HCEC 1CT (cell line): ENCODE results near the gene RGS13.

Experiments used
- DNase-seq: peaks from one replicate; pipeline ENCODE4 v3.0.0-alpha.2; 2017

The RGS13 gene, protein sequence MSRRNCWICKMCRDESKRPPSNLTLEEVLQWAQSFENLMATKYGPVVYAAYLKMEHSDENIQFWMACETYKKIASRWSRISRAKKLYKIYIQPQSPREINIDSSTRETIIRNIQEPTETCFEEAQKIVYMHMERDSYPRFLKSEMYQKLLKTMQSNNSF

DNA sequence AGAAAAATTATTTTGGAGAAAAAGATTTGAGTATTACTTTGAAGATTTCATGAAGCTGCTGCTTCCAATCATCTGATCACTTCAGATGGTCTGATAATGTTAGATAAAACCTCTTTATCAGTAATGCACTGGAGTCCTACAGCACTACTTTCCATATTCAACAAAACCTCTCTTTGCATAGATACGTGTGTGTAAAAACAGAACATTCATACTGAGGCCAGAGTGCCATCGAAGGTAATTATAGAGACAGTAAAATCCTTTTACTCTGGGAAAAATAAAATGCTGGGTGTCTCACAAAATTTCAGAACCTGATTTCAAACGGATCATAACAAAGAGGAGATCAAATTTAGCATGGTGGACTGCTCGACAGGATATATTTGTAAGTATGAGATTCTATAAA lies at the start of gene RGS13:
Gene RGS13 (plus strand): TSS at position 209 of the 400 bp plus-strand sequence. CDS start 8,188 bp downstream, outside the sequence.
- no peak for DNase-seq

DNA sequence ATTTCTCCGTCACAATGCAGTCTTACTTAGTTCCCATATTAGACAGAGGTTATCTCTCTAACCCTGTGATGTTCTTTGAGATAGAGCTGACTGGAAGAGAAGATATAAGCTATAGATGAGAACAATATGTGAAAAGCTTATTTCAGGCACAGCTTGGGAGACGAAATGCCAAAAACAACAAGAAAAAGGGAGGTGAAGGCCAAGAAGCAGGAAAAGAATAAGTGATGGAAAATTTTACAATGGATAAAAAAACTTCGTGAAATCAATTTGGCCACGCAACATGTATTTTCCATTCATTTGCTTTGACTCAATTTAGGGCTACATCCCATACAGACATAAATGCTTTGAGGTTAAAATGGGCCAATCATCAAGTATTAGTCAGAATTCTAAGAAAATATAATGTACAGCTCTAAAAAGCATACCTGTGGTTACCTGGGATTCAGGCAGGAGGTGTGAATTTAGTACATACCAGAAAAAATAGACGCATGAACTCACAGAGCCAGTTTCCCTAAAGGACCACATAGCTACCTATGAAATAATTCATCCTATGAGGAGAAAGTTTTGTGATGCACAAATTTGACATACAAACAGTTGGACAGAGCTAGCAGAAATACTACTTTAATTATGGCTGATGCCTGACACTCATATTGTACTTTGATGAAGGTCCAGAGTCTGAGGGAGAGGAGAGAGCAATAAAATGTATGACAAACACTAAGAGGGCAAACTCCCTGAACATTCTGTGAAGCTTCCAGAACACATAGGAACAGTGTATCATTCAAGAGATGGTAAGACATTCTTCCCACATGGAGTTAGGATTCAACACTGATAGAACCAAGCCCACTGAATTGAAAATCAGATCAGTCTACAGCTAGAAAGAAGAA lies 48.3 kb upstream of the RGS13 start:
- DNase-seq: no peak

DNA sequence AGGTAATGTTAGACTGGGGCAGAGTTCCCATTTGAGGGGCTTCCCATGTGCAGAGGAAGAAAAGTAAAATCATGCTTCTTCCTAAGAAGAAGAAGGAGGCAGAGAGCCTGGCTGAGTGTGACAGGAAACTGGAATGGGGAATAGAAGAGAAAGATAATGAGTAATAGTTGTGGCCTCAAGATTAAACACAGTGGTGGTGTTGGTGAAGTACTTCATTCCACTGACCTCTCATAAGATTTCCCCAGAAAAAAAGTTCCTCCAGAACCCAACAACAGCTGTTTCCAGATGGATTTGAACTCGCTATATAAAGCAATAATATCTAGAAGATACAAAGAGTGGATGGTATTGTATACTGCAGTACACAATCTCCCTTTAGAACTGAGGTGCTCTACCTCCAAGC lies 47.4 kb upstream of the RGS13 start:
- peak; percentile 81 for DNase-seq

DNA sequence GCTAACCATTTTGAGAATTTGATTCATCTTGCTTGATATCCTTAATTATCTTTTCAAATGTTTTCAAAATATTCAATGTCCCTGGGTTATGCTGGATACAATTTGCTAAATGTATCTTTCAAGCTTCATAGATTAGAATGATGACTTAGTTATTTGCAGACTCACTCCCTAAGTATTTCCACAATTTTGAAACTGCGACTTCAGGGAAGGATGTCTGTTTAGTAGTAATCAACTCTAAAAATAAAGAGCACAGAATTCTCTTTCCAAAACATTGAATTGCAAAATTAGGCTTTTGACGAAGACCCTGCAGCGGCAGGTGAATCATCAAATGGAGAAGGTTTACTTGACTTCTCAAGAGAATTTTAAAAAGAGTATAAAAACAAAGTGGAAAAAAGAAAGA lies 46.1 kb upstream of the RGS13 start:
- peak; percentile 68 for DNase-seq

DNA sequence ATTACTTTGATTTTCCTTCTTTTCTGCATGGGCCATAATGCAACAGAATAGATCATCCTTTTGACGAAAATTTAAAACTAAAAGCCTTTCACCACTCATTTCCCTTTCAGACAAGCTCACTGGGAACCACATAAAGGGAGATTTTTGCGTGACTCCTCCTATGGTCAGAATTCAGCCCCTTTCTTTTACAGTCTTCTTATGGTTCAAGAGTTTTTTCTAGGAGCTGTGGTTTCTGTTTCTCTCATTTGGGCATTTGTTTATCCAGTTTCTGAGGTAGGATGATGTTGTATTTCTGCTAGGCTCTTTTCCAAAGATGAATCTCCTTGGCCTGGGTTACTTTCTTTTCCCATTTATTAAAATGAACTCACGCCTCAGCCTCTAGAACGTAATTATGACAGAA lies 43.4 kb upstream of the RGS13 start:
- no peak for DNase-seq

DNA sequence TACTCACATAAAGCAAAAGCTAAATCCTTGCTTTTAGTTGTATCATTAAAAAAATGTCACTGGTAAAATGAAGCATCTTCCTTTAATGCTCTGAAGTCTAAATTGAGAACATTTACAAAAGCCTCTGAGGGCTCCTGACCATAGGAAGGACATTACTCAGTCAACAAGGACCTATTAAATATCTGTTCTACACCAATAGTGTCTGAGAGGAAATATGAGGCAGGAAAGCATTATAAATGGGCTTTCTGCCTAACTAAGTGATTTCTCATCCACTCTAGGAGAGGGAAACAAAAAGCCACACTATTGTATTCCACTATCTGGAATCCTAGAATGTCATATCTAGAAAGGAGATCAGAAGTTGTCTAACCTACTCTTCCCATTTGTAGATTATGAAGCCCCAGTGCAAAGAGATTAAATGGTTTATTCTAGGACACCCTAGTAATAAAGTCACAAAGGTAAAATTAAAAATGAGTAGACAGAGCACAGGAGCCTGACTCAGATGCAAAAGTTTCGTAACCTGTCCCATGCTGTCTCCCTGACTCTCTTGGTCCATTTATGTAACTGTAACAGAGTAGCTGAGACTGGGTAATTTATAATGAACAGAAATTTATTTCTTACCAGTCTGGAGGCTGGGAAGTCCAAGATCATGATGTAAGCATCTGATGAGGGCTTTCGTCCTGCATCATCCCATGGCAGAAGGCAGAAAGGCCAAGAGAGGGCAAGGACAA lies 42.8 kb upstream of the RGS13 start:
- DNase-seq: peak; percentile 39

DNA sequence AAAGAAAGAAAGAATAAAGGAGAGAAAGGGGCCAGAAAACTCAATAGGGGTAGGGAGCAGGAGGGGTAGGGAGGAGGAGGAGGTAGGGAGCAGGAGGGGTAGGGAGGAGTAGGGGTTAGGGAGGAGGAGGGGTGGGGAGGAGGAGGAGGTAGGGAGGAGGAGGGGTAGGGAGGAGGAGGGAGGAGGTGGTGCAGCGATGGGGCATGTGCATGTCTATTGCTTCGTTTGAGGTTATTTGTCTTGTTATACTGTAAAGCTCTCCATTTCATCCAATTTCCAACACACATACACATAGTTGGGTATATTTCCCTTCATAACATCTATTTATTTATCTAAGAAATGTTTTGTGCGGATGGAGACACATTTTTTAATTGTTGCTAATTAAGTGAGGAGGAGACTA lies 40.6 kb upstream of the RGS13 start:
- no peak for DNase-seq

DNA sequence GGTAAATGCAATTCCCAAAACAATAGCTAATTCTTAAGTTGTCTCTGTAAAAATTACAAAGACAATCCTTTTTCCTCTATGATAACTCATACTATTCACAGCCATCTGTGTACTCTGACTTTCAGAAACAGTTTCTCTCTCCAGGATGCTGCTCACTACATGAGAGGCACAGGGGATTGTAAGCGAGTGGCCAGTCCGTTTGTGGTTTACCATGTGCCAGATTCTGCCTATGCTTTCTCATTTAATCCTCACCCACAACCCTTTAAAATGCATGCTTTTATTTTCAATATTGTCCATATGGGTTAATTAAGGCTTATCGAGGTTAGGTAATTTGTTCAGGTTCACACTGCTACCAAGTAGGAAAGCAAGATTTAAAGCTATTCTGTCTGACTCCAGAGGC lies 37.4 kb upstream of the RGS13 start:
- no peak for DNase-seq

DNA sequence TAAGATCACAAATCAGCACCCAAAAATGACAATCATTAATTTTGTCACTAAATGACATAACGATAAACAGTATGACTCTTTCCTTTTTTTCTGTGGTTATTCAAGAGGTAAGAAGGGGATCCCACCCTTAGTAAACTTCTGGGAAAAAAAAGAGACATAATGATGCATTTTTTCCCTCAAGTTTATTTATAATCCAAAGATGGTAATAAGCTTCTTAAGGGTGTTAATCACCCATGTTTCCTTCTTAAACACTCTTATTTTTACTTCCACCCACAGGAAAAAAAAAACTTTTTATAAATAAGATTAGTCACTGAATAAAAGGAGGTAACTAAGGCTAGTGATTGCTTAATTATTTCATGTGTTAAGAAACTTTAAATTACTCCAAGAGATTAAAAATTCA lies 35.7 kb upstream of the RGS13 start:
- no peak for DNase-seq

DNA sequence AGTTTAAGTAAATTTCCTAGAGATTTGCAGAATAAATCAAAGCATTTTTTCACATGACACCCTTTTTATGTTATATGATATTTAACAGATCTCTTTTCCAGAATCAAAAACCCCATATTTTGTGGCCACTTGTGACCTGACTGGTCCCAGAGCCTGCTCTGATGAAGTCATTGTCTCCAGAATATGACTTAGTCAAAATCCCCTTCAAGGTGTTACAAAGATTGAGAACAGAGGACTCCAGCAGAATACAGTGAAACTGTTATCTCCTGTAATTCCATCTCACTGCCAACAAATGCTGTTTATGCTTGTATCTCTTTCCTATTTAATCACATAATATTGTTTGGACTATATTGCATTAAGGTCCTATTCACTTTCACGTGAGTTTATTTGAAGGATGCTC lies 34.8 kb upstream of the RGS13 start:
- DNase-seq: no peak

DNA sequence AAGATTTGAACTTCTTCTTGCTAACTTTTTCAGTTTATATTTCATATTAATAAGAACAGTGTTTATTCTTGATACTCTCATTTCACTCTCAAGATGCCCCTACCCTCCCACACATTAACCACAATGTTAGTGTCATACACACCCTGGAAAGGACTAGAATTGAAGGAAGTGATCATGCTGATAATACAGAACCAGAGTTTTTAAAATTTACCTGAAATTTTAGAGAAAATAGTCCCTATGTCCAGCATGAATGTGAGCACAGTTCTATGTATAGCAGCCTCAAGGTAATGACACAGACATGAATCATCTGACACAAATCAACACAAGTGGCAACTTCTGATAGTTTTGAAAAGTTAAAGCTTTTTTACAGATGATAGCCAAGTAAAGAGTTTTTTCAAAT lies 34.4 kb upstream of the RGS13 start:
- peak; percentile 52 for DNase-seq

DNA sequence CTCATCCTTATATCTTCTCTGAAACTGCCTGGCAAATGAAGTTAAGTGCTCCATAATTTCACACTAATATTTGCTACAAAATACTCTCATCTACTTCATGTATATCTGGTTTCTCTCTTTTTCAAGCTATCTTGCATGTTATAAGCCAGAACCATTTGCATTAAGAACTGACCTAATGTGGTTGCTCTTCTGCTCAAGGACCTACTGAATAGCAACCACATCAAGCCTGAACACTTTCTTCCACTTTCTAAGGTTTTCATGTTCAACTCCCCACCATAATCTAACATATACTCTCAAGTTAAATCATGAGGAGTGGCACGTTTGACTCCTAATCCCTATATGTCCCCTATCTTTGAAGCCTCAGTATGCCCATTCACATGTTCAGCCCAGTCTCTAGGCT lies 33.2 kb upstream of the RGS13 start:
- DNase-seq: no peak

DNA sequence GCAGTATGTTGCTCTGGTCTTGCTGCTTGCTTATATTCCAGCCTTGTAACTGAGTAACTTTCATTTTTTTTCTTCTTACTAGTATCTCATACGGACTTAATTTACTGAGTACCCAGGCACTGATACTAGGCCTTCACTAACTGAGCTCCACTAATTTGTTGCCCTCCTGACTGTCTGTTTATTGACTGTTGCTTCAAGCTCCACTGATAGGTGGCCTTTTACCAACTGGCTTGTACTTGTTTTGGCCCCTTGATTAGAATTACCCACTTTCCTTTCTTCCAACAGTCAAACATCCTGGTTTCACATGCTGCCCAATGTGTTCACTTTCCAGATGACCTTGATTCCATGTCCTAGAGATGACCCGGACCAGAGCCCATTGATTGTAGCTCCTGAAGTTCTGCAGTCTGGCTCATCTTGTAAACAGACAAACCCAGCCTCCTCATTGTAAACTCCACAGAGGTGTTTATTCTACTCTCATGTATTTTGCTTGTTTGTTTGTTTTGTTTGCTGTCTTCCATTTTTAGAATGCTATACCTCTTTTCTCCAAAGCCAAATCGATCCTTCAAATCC lies 32.6 kb upstream of the RGS13 start:
- DNase-seq: no peak

DNA sequence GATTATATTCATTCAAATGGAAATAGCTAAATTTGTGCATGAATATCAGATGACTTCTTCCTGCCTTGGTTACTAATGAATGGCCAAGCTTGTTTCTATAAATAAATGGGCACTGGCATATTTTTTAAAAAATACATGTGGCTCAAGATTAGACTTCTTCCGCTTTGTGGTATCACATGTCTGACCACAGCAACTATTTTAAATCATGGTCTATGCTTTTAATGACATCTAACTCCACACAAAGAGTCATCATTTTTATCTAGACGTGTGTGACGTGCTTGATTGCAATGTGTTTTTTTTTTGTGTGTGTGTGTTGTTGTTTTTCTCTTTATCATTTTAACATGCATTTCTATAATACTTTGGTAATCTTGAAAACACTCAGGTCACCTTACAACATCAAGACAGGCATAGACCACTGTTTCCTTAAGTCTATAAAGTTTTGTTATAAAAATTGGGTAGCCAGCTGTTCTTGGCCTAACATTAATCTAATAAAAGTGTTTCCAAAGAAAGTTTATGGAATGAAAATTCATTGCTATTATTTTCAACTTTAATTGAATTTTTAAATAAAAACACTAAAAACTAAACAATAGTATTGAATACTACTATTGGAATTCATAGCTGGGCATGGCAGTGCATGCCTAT lies 30.8 kb upstream of the RGS13 start:
- no peak for DNase-seq

DNA sequence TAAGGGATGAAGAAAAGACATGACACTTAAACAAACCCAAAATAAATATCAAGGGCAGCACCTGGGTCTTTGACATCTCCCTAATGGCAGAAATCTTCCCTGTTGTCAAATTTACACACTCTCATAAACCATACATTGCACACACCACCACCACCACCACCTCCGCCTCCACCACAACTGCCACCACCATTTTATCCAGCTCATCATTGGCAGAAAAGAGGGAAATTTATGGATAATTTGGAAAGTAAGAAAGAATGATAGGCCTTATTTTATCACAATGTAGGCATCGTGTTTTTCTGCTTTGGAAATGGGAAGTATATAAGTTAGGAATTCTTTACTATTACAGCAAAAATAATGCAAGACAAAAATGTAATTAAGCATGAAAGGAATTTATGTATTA lies 27.3 kb upstream of the RGS13 start:
- no peak for DNase-seq

DNA sequence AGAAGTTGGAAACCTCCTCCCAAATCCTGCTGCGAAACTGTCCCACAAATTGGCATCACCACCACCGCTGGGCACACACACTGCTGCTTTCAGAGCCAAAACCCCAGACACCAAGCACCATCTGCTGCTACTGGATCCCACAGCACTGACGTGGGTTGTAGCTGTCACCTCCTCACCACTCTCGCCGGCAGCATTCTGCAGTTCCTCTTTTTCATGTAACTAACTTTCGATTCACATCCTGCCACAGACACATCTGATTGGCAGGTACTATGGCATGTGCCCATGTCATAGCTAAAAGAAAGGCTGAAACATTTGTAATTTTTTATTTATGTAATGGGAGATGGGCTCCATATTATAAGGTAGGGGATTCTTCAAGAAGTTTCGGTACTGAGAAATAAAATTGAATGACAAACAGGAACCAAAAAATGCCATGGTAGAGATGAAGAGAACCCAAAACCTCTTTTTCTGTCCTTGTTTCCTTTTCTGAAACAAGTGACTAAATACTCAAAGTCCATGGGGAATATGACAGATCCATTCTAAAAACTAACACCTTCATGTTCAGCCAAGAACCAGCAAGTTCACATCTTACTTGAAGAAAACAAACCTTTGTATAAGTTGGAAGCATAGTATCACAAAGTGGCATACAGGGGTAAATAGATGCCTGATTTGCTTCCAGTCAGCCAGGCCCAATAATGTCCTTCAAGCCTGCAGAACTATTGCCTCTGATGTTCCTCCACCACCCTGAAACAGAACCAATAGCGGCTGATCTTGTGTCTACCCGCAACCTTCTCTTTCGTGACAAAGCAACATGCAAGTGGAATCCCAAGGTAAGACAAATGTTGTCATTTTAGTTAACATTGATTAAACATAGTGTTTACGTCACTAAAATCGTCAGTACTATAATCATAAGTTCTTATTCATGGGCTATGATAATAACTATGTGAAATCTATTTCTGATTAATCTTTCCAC lies 26.6 kb upstream of the RGS13 start:
- DNase-seq: no peak

DNA sequence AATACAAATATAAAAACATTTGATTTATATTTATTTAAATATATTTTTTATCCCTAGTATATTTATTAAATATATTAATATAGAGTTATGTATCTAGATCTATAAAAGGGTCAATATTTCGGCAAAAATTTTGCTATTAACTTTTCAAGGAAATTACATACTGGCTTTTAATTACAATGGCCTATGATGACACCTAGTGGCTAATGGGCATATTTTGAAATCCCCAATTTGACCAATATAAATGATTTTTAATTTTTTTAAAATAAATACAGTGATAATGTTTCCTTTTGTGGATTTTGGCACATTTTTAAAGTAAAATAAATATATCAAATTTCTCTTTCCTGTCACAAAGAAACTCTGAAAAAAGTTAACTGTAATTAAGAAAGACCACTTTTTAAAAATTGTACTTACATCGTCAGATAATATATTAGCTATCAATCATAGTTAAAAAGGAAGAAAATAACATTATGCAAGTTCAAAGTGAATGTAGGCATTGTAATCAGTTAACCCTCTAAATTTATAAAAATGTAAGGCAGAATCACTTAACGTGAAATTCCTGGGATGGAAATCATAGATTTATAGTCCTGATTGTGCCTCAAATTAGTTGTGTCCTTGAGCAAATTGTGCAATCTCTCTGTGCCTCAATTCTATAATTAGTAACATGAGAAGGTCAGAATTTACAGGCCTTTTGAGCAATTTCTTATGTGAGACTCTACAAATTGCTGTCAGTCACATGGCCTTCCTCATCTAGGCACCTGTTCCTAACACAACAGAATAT lies 25.6 kb upstream of the RGS13 start:
- DNase-seq: peak; percentile 34

DNA sequence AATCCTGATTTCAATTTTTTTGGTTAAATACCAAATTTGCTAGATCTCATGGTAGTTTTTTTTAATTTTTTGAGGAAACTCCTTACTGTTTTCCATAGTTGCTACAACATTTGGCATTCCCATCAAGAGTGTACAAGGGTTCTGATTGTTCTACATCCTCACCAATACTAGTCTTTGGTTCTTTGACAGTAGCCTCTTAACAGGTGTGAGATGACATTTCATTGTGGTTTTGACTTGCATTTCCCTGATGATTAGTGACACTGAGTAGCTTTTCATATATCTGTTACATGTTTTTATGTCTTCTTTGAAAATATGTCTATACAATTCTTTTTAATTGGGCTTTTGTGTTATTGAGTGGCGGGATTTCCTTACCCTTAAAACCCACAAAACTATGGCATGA lies 20.9 kb upstream of the RGS13 start:
- no peak for DNase-seq

DNA sequence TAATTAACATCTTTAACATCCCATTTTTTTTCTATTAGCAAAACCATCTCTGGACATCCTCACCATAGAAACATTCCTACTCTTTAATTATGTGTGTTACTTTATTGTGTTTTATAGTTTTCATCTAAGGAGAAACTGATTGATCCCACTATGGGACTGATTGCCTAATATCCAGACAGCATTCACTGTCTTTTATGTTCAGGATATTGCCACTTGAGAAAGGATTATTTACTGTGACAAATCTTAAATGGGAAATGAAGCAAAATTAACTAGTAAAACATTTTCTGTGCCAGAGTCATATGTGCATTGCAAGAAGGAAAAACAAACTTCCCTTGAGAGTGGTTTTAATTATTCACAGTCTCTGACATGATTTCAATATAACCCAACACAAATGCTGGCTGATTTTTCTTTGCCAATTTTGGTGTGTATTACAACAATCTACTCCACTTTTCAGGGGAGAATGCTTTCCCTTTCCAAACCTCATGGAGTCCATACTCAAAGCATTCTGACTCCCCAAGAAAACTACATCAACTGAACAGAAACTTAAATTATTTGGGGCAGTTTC lies 15.8 kb upstream of the RGS13 start:
- DNase-seq: no peak

DNA sequence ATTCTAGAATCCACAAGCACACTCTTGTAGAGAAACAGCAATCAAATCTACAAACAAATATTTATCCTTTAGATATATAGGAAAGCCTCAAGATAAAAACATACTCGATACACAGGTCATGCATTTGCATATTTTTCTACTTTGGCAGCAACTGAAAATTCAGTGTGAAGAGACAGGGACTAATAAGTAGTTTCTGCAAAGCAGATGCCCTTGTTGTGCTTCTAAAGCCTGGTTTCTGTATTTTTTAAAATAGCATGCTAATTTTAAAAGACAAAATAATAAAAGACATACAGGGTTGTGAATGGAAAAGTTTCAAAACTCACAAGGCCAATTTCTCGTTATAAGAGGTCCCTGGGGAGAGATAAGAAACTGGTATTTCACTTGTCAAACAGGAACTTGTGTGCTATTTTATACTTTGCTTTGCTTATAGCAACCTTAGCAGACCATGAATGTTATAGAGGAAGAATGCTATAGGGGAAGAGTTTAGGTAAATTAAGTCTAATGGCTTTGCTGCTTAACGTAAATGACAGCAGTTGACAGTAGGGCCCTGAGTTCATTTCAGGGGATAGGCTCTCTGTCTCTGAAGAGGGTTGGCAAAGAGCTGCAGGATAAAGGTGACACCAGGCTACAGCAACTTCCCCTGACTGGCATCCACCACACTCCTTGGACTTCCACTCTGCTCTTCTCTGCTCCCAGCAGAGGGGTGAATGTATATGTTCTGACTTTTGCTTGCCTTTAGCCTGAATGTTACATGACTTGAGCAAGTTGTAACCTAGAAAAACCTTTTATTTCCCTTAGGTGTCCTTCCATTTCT lies 9.4 kb upstream of the RGS13 start:
- DNase-seq: no peak
